GM12801 (cell line): ENCODE measurements around the gene SYNDIG1.

Source experiments
- CTCF ChIP-seq: IDR thresholded peaks from one replicate; pipeline ENCODE4 v1.5.1; 2011; ENCODE audit warnings: control low read depth; ENCODE audit not compliant: insufficient read length; ENCODE audit errors: extremely low read depth

The SYNDIG1 gene

DNA sequence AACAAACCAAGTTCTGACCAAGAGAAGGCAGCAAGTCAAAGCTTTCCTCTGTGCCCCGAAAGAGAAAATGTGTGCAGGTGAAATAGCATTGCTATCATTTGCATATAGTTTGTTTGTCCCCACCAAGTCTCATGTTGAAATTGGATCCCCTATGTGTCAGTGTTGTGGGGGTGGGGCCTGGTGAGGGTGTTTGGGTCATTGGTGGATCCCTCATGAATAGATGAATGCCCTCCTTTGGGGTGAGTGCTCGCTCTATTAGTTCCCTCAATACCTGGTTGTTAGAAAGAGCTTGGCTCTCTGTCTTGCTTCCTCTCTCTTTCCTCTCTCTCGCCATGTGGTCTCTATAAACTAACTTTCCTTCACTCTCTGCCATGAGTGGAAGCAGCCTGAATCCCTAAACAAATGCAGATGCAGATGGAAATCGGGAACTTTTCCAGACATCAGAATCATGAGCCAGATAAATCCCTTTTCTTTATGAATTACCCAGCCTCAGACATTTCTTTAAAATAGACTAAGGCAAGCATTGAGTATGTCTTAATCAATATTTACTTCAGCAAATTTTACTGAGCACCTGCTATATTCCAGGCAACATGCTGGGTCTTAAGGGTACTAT, 43.8 kb upstream of the SYNDIG1 start:
- no peak for TF ChIP-seq CTCF

GRCh38 chr20:24431279-24432045, 38.0 kb upstream of the SYNDIG1 start:
- TF ChIP-seq CTCF, result no peak

- no peak for TF ChIP-seq CTCF
Observed at GRCh38 chr20:24432046-24432442, 37.4 kb upstream of the SYNDIG1 start.

GRCh38 chr20:24436160-24436559, 33.3 kb upstream of the SYNDIG1 start:
- TF ChIP-seq CTCF, result no peak

- no peak for TF ChIP-seq CTCF
Observed at GRCh38 chr20:24437196-24438082, 32.0 kb upstream of the SYNDIG1 start.

GRCh38 chr20:24438331-24438730, 31.1 kb upstream of the SYNDIG1 start:
- no peak for TF ChIP-seq CTCF

GRCh38 chr20:24439737-24440387, 29.6 kb upstream of the SYNDIG1 start:
- no peak for TF ChIP-seq CTCF
